Astrocyte (in vitro differentiated cells and primary cell): ENCODE results near the gene ITPA. TPM values are rescaled to one million over a fixed set of nuclear protein-coding genes. Genes with fewer than 3 reads are reported as not detected.

Source experiments
- DNase-seq: peaks from one replicate; pipeline ENCODE4 v3.0.0-alpha.2; 2010; ENCODE audit warnings: low read depth
- FAIRE-seq: peaks from 2 replicates; lab custom pipeline; 2011; peaks lifted over from hg19 to GRCh38; lab: Jason Lieb, UNC
- H2AFZ ChIP-seq: 2 replicates; pipeline ENCODE4 v1.6.0; 2012; ENCODE audit warnings: low read depth, low read length, inconsistent platforms
- H3K27ac ChIP-seq: 2 replicates; pipeline ENCODE4 v1.5.1; 2011; ENCODE audit warnings: low read depth, low read length, inconsistent platforms
- H3K27me3 ChIP-seq: 2 replicates; pipeline ENCODE4 v1.6.0; 2011; ENCODE audit warnings: low read length, inconsistent platforms; ENCODE audit not compliant: insufficient read depth
- H3K36me3 ChIP-seq: 2 replicates; pipeline ENCODE4 v1.5.1; 2011; ENCODE audit warnings: low read length, inconsistent platforms; ENCODE audit not compliant: insufficient read depth
- H3K4me1 ChIP-seq: 2 replicates; pipeline ENCODE4 v1.5.1; 2011; ENCODE audit warnings: low read length, inconsistent platforms; ENCODE audit not compliant: insufficient read depth
- H3K4me2 ChIP-seq: 2 replicates; pipeline ENCODE4 v1.6.0; 2012; ENCODE audit warnings: low read length, inconsistent platforms
- H3K4me3 ChIP-seq: 2 replicates; pipeline ENCODE4 v1.5.1; 2011; ENCODE audit warnings: low read depth, mild to moderate bottlenecking, low read length, inconsistent platforms; ENCODE audit not compliant: insufficient read depth
- H3K79me2 ChIP-seq: 2 replicates; pipeline ENCODE4 v1.6.0; 2012; ENCODE audit warnings: mild to moderate bottlenecking, low read length, inconsistent platforms; ENCODE audit not compliant: insufficient read depth
- H3K9ac ChIP-seq: 2 replicates; pipeline ENCODE4 v1.6.0; 2012; ENCODE audit warnings: mild to moderate bottlenecking, low read length, inconsistent platforms
- H3K9me3 ChIP-seq: 2 replicates; pipeline ENCODE4 v1.5.1; 2012; ENCODE audit warnings: low read depth, mild to moderate bottlenecking, low read length, inconsistent platforms; ENCODE audit not compliant: insufficient read depth
- H4K20me1 ChIP-seq: 2 replicates; pipeline ENCODE4 v1.6.0; 2012; ENCODE audit warnings: low read length, inconsistent platforms; ENCODE audit not compliant: insufficient read depth
- H3K27ac Mint-ChIP-seq: one replicate; pipeline ENCODE4 v1.8.0; 2021; ENCODE audit warnings: mild to moderate bottlenecking, mixed read lengths; ENCODE audit not compliant: unreplicated experiment
- H3K27me3 Mint-ChIP-seq: one replicate; pipeline ENCODE4 v1.8.0; 2021; ENCODE audit warnings: low read depth, mixed read lengths; ENCODE audit not compliant: unreplicated experiment
- H3K36me3 Mint-ChIP-seq: one replicate; pipeline ENCODE4 v1.8.0; 2021; ENCODE audit warnings: low read depth, mixed read lengths; ENCODE audit not compliant: unreplicated experiment
- H3K4me1 Mint-ChIP-seq: one replicate; pipeline ENCODE4 v1.8.0; 2021; ENCODE audit warnings: low read depth, mixed read lengths; ENCODE audit not compliant: unreplicated experiment
- H3K4me3 Mint-ChIP-seq: one replicate; pipeline ENCODE4 v1.8.0; 2021; ENCODE audit warnings: mild to moderate bottlenecking, moderate library complexity, mixed read lengths; ENCODE audit not compliant: unreplicated experiment
- H3K9me3 Mint-ChIP-seq: one replicate; pipeline ENCODE4 v1.8.0; 2021; ENCODE audit warnings: mild to moderate bottlenecking, mixed read lengths; ENCODE audit not compliant: unreplicated experiment
- EZH2 ChIP-seq: IDR thresholded peaks from 2 replicates; pipeline ENCODE4 v1.6.1; 2012; ENCODE audit warnings: mild to moderate bottlenecking, low read length, inconsistent platforms; ENCODE audit not compliant: insufficient read depth
- total RNA-seq: library from RNA; stranded (reverse); gene quantifications from 2 replicates; pipeline ENCODE4 v1.2.1, GENCODE V29; 2021
- TF ChIP-seq, protein P1 (sequence below): IDR thresholded peaks from 2 replicates; pipeline ENCODE4 v1.5.1; 2011; ENCODE audit warnings: low read depth, mild to moderate bottlenecking, inconsistent platforms, low read length, moderate library complexity; ENCODE audit not compliant: insufficient read depth

ITPA gene
- total RNA-seq, 1 donor from 2014 or later, result 55.5 TPM

GRCh38 chr20:3192226-3193015, 16.9 kb upstream of the ITPA start:
- no peaks in the 10 kb centered on the region for H3K4me1 ChIP-seq
- H3K9ac ChIP-seq, result no peak overlapping the region
- Mint-ChIP-seq H3K36me3 (peaks cover 42% of the 10 kb centered on the region), H3K4me1 (no peaks in the 10 kb centered on the region), H3K27ac (no peak overlapping the region), H3K4me3 (no peak overlapping the region), H3K27me3 (no peaks in the 10 kb centered on the region), H3K9me3 (no peaks in the 10 kb centered on the region)
- no peak overlapping the region for H3K4me3 ChIP-seq
- H3K9me3 ChIP-seq, result no peaks in the 10 kb centered on the region
- H3K27me3 ChIP-seq, result no peaks in the 10 kb centered on the region
- no peaks in the 10 kb centered on the region for H3K79me2 ChIP-seq
- no peak overlapping the region for H3K4me2 ChIP-seq
- H4K20me1 ChIP-seq, result peaks cover 7% of the 10 kb centered on the region
- peaks cover 23% of the 10 kb centered on the region for H3K36me3 ChIP-seq
- no peak for FAIRE-seq
- no peak for TF ChIP-seq EZH2
- TF ChIP-seq, protein P1, sequence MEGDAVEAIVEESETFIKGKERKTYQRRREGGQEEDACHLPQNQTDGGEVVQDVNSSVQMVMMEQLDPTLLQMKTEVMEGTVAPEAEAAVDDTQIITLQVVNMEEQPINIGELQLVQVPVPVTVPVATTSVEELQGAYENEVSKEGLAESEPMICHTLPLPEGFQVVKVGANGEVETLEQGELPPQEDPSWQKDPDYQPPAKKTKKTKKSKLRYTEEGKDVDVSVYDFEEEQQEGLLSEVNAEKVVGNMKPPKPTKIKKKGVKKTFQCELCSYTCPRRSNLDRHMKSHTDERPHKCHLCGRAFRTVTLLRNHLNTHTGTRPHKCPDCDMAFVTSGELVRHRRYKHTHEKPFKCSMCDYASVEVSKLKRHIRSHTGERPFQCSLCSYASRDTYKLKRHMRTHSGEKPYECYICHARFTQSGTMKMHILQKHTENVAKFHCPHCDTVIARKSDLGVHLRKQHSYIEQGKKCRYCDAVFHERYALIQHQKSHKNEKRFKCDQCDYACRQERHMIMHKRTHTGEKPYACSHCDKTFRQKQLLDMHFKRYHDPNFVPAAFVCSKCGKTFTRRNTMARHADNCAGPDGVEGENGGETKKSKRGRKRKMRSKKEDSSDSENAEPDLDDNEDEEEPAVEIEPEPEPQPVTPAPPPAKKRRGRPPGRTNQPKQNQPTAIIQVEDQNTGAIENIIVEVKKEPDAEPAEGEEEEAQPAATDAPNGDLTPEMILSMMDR, result no peak
- no peak overlapping the region for H2AFZ ChIP-seq
- no peak for DNase-seq
- H3K27ac ChIP-seq, result no peak overlapping the region

GRCh38 chr20:3193806-3194616, 15.3 kb upstream of the ITPA start:
- Histone ChIP-seq H2AFZ (no peak overlapping the region), H3K9me3 (no peaks in the 10 kb centered on the region), H3K4me3 (no peak overlapping the region), H3K27ac (no peak overlapping the region), H3K36me3 (peaks cover 24% of the 10 kb centered on the region), H3K27me3 (no peaks in the 10 kb centered on the region), H3K4me2 (no peak overlapping the region), H3K4me1 (no peaks in the 10 kb centered on the region), H3K9ac (no peak overlapping the region), H3K79me2 (no peaks in the 10 kb centered on the region), H4K20me1 (peaks cover 7% of the 10 kb centered on the region)
- Mint-ChIP-seq H3K27ac (no peak overlapping the region), H3K4me3 (no peak overlapping the region), H3K4me1 (no peaks in the 10 kb centered on the region), H3K36me3 (peaks cover 40% of the 10 kb centered on the region), H3K27me3 (no peaks in the 10 kb centered on the region), H3K9me3 (no peaks in the 10 kb centered on the region)
- DNase-seq, result no peak
- TF ChIP-seq EZH2, result no peak
- TF ChIP-seq, protein P1, result no peak
- FAIRE-seq, result no peak
